GM21737 (cell line): ENCODE measurements around the gene STK39.

ENCODE experiments used
- ATAC-seq: cut with Tn5 transposase; IDR thresholded peaks from one replicate; pipeline ENCODE4 v1.9.1; 2021; ENCODE audit warnings: mild to moderate bottlenecking, moderate library complexity; ENCODE audit not compliant: unreplicated experiment

The STK39 gene

DNA sequence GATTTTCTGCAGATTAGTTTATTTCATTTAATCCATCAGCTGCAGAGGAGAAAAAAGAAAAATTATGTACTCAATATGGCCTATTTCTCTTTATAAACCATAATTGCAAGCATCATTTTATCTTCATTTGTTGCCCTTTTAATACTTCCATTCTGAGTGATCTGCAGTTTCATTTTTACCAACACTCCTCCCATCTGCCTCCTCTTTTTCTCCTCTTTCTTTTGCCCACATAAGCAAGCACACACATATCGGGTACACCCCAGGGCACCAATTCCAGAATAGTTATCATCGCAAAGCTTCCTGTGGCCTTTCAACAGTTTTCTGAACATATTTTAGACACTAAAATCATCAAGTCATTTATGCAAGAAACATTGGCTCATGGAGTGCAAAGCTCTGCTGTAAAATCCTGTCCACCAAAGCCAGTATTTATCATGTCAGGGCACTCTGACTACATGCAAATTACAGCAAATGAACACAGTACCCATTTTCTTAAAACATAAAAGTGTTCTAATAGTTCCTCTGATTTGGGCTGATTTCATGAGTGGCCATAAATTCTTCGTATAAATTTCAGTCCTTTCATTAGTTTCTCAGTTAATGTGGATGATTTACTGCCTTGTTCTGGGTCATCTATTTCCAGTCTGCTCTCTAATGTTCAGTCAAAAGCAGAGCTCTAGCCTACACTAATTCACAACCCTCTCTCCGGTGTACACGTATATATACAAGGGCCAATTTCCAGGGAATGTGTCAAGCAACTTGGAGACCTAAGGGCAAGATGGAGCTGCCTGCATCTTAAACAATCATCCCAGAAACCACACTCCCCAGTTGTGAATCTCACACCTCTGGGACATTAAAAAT, 281.3 kb downstream of the STK39 start:
- ATAC-seq: no peak

DNA sequence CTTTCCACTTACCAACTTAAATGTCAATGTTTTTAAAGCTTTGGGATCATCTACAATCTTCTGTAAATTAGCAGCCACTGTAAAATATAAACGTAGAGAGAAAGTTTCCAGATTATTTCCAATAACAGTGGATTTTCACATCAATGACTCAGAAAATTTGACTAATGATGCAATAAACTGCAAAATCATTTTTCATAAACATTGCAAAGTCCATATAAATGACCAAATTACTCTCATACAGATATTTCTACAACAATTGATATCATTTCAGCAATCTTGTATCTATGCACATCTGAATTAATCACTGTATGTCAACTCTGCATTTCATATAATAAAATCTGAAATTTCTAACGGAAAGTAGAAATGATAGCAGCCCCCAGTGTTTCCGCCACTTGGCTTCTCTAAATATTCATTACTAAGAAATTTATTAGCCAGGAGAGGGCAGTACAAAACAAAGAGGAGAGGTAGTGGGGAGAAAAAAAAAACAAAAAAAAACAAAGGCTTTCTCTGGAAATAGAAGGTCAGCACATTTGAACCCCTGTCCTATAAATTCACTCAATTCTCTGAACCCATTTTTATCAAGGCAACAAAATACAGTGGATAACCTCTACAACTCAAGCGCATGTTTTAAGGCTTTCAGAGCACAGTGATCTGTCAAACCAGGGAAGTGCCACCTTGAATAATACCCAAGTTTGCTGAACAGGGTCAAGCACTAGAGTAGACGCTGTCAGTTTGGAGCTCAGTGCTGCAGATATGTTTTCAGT, 282.6 kb downstream of the STK39 start:
- ATAC-seq: no peak

DNA sequence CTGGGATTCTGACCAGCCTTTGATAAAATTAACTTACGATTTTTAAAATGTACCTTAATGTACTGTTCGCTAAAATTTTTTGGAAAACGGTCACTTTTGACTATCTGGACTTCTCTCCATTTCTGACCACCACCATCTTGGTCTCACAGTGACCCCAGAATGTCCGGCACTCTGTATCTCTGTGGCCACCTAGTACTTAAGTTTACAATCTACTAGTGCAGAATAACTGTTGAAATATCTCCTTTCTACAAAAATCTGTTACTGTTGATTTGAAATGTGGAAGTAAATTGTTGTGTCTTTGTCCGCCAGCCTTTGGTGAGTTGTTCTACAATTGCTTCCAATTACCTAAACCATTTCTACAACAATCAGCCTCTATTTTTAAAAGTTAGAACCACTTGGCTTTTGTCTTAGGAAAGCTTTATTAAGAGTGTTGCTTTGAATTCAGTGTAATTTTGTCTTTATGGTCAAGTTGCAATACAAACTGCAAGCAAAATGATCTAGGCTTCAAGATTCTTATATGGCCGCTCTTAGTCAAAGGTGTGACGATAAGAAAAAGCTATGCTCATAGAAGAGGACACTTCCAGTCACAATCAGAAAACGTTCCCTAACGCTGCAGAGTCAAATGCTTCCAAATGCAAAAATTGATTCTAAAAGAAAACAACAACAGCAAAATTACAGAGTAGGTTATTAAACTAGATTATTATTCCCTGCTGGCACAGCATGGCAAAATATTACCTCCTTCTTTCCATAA, 283.3 kb downstream of the STK39 start:
- no peak for ATAC-seq

DNA sequence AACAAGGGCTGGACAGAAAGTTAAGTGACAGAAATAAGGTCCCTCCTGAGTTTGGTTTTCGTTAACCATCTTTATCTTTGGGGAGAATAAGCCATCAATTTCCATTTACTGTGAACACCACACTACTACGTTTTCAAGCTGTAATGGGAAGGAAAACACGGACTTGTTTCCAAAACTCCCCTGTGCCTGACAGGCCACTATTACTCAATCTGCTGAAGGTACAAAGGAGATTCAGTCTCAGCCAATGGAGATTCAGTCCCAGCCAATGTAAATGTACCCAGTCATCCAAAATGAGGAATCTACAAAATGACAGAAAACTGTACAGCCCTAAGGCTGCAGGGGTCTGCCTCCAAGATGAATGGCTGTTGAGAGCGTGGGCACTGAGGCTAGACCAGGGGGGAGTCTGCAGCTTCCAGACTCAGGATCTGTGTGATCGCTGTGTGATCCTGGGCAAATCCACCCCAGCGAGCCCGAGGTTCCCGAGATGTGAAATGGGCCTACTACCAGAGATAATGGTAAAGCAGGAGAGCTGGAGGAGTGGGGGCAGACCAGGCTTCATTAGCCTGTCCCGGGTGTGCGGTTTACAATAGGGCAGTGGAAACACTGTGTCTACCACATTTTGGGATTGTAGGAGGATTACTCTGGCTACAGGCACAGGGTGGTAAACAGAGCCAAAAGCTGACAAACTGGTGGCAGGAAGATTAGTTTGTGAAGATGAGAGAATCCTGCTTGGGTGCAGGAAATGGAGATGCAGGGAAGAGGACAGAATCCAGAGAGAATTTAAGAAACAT, 284.8 kb downstream of the STK39 start:
- ATAC-seq: no peak

DNA sequence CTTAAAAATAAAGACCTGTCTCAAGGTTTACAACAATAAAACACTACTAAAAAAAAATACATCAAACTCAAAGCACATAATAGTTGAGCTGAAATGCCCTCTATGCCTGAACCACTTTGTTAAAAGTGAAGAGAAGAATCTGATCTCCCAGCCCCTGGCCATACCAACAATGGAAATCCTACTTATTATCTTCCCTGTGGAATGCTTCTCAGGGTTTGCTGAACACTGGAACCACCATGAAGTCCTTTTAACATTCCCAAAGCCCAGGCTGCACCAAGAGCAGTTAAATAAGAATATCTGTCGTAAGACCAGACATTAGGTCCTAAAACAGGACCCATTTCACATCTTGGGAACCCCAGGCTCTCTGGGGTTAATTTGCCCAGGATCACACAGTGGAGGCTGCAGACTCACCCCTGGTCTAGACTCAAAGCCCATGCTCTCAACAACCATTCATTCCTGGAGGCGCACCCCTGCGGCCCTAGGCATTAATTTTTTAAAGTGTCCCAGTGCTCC, 285.8 kb downstream of the STK39 start:
- ATAC-seq: no peak

DNA sequence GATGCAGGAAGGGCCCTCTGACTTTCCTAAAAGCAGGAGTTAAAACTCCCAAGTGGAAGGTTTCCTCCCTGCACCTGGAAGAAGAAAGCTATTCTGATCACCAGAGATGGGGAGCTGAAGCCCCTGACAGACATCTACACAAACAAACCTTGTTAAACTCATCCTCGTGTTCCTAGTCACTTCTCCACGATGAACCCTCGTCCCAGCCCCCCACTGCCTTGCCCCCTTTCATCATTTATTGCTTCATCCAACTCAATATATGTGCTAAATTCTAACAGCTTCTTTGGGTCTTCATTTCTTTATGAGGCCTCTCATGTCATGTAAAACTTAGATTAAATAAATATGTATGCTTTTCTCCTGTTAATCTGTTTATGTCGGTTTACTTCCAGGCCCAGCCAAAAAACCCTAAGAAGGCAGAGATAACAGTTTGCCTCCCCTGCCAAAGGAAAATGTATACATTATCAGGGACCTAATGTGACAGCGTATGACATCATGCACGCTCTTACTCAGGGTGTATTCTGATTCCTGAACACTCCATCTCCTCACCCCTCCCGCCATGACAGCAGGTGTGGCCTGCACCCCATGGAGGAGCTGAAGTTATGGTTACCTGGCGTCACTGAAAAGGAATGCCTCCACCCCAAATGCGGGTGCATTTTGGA, 287.2 kb downstream of the STK39 start:
- no peak for ATAC-seq

DNA sequence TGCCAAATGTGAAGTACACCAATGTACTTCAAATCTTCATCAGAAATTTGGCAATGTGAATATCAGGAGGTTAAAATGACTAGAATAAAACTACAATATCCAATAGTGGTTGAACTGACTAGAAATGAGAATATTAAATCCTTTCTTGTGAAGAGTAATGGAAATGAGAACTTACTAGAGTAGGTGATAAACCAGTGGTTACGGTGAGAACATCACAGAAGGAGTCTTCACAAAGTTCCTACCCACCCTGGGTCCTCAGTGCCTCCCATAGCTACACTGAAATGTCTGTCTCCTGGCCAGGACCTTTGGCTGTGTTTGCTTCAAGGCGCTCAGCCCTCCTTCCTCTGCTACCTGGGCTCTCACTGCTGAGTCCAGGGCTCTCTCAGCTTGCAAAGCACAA, 289.7 kb downstream of the STK39 start:
- ATAC-seq: no peak

DNA sequence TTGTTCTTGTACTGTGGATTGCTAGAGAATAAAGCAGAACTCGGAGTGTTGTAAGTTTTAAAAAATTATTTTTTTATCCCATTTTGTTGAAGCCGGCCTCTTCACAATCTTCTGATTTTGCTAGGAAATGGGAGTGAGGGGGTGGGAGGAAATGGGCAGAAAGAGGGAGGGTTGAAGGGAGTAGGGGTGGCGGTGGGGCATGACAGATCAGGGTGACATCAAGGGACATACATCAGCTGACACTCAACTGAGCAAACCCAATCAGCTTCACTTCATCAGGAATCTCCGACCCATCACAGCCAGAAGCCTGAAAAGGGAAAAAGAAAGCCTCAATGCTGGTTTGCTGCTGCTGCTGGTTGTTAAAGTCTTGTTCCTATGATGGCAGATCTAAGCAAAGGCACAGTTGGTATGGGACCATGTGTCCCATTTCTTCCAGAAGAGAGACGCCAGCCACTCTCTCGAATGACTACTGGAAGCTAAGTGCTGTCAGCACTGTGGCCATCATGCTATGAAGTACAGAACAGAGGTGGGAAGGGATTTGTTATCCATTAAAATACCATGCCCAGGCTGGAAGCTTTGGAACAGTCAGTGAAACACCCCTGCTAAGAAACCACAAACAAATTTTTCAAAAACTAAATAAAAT, 292.0 kb downstream of the STK39 start:
- ATAC-seq: no peak

DNA sequence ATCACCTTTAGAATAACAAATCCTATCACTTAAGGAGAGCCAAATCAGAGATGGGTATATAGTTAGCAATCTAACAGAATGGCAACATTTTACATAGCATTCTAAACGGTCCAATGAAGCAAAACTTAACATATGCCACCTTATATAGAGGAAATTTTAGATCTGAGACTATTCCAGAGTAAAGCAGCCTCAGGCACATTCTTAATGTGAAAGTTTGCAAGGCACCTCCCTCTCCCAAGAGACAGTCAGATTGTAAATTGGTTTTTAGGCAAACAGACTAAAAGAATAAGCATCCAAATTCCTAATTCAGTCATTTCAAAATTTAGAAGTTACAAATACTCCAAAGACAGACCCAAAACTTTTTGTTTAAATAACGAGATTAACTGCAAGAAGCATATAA, 292.9 kb downstream of the STK39 start:
- no peak for ATAC-seq

DNA sequence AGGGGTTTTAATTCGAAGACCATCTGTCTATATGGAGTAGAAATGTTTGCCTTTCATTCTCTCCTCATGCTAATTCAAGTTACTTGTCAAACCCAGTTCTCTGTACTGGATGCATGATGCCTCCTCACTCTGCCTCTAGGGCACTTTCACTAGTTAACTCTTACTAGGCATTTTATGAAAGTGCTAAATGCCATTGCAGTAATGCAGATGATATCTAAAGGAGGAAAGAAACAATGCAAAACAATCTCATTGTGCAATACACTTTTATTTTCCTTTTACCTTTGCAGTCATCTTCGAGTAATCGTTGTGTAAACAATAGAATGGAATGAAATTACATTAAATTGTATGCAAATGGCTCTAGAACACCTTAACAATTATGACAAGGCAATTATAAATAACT, 293.6 kb downstream of the STK39 start:
- no peak for ATAC-seq

DNA sequence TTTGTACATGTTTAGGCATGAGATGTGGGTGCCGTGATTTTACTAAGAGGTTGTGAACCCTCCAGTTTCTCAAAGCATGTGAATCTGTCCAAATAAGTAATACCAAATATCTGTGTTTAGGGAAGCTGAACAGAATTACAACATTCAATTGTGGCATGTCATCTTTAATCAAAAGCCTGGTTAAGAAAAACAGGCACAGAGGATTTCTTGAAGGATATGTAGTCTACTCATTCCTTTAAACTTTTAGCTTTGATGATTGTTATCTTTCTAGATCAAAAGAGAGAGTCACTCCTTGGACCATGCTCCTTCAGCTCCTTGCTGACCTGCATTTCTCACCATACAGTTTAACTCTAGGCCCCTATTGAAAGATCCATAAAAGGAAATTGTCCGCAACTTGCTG, 296.8 kb downstream of the STK39 start:
- ATAC-seq: no peak

DNA sequence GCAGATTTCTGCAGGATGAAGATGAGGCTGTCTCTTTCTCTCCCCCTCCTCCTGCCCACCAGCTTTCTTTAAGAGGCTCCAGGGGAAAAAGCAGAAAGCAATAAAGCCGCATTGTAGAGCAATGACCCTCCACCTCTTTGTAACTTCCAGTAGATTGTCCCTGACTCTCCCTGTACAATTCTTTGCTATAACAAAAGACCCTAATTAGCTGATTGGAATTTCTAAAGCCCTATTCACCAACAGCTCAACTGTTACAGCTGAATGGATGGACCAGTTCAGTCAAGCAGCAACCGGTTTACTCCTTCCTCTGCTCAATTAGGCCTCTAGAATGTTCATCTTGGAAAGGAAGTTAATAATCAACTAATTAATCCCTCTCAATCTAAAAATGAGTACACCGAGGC, 301.0 kb downstream of the STK39 start:
- no peak for ATAC-seq

DNA sequence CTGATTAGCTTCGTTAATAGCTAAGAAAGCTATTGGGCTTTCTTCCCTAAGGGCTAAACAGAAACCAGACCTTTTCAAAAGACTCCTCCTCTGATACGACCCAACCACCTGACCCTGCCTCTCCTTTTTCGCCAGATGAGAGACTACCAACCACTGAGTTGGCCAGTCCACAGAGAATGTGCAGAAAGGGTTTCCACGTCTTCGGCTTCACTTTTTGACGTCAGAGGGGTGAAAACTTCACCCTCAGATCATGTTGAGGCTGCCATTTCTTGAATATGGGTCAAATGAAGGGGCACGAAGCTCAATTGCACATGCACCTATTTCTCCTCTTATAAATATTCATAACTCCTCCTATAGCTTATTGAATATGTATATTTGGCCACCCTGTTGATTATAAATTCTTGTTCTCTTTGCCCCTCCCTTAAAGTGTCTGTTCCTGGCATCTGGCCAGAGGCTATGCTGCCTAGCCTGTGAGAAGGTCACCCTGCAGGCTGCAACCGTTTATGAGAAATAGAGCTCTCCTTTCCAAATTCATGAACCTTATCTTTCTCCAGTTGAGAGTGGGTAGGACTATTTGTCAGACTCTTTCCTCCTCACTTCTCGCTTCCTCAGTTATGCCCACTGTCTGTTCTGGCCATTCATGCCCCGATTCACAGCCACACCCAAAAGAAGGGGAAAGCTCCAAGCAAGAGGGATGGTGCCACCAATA, 301.6 kb downstream of the STK39 start:
- ATAC-seq: no peak

DNA sequence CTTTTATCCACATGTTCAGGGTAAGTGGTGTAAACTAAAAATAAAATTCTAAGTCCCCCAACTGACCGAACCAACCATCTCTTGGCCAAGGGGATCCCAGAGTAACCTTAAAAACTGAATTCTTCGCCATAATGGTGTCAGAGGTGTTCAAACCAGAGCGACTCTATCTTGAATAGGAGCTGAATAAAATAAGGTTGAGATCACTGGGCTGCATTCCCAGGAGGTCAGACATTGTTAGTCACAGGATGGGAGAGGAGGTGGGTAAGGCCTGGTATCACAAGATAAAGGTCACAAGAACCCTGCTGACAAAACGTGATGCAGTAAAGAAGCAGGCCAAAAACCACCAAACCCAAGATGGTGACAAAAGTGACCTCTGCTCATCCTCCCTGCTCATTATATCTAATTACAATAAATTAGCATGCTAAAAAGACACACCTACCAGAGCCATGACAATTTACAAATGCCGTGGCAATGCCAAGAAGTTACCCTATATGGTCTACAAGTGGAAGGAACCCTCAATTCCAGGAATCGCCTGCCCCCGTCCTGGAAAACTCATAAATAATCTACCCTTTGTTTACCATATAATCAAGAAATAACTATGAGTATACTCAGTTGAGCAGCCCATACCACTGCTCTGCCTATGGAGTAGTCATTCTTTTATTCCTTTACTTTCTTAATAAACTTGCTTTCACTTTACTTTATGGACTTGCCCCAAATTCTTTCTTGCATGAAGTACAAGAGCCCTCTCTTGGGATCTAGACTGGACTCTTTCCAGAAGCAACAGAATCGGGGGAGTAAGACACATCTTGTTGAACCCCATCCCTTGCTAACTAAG, 302.4 kb downstream of the STK39 start:
- ATAC-seq: no peak

DNA sequence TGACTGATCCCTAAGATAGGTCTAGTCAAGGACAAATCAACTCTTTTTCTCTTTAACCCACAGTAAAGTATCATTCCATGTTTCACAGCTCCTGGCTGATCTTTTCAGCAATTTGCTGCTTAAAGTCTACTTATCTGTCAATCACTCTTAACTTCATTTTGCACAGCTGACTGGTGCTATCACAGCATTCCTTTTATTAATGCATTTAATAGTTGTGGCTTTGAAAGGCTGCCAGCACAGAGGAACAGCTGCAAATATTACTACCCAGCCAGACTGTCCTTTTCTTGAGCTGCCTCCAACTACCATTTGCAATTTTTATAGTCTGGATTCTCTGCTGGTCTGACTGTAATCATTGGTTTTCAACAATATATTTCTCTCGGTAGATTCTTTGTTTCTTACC, 303.5 kb downstream of the STK39 start:
- no peak for ATAC-seq

DNA sequence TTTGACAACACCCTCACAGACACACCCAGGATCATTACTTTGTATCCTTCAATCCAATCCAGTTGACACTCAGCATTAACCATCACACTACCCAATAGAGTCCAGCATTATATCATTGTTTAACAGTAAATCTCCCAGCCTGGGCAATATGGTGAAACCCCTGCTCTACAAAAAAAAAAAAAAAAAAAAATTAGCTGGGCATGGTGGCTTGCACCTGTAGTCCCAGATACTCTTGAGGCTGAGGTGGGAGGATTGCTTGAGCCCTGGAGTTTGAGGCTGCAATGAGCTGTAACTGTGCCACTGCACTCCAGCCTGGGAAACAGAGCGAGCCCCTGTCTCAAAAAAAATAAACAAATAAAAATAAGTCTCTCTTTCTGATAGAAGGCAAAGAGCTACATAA, 304.0 kb downstream of the STK39 start:
- no peak for ATAC-seq

DNA sequence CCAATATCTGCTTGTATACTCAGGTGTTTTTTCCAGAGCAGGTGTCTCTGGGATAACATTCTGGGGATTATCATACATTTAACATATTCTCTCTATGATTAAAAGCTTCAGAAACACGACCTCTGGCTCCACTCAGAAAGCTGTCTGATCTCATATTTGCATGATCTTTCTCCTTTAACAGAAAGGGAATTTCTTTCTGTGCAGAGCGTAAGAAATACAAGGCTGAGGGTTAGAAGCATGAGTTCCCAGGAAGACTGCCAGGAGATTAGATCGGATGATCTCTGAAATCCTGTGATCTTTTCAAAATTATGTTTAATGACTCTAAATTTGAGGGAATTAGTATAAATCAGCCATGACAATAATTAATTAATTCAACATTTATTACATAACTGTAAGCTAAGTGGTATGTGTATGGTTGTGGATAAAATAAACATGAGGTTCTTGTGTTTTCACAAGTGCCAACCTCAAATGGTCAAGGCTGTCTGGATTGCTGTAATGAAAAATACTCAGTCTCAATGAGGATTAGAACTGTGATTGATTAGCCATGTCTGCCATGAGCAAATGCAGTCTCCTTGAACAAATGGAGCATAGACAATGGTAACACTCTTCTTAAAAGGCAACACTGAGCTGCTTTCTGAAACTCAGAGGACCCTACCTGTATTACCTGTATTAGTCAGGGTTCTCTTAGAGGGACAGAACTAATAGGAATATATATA, 304.9 kb downstream of the STK39 start:
- no peak for ATAC-seq
